HCT116 (cell line): ENCODE measurements around the gene CTRL. TPM values are rescaled to one million over a fixed set of nuclear protein-coding genes. Genes with fewer than 3 reads are reported as not detected.

ENCODE experiments used
- ATAC-seq: fragments of 200-7000 bp; cut with Tn5 transposase; 2 replicates; pipeline ENCODE4 v1.9.1; 2020; ENCODE audit warnings: mild to moderate bottlenecking, moderate library complexity
- BruUV-seq: library from RNA; stranded (reverse); fragments of 400-500 nt; replicated peaks from 2 replicates; lab custom pipeline; 2021; lab: Mats Ljungman, UMichigan
- CTCF ChIA-PET: fragments of 300-600 bp; sonication (Branson Sonifier 250); formaldehyde crosslinking; loops from one replicate; lab custom pipeline; 2021; ENCODE audit warnings: antibody characterized with exemption; lab: Charles Lee
- POLR2A ChIA-PET: fragments of 300-600, 350-600 bp; sonication (Branson Sonifier 250); formaldehyde crosslinking; loops from one replicate; lab custom pipeline; 2021; ENCODE audit warnings: antibody characterized with exemption; lab: Charles Lee
- RAD21 ChIA-PET, 2 experiments: fragments of 300-600 bp; sonication (Branson Sonifier 250); formaldehyde crosslinking; loops; one replicate each; lab custom pipeline; 2023; ENCODE audit warnings: low total read pairs in 2 of 2; ENCODE audit not compliant: uncharacterized antibody in 2 of 2, unreplicated experiment in 2 of 2, low non-redundant PET in 1 of 2; lab: Charles Lee
- DNase-seq: peaks from one replicate; pipeline ENCODE4 v3.0.0-alpha.2; 2010; ENCODE audit warnings: low read depth, low spot score
- H2AFZ ChIP-seq: fragments of 200-600 bp; shearing (Covaris generic), sonication (generic); 2 replicates; pipeline ENCODE4 v1.6.1; 2017; ENCODE audit warnings: low read depth, mixed run types, mixed read lengths, antibody characterized with exemption, low read length; ENCODE audit not compliant: poor library complexity, severe bottlenecking
- H3K27ac ChIP-seq: 2 replicates; pipeline ENCODE4 v1.5.1; 2012; ENCODE audit warnings: low read depth, low read length
- H3K27me3 ChIP-seq: fragments of 200-600 bp; sonication (generic); 2 replicates; pipeline ENCODE4 v1.6.1; 2016; ENCODE audit warnings: mixed run types, low read length, mixed read lengths; ENCODE audit not compliant: insufficient read depth
- H3K36me3 ChIP-seq, 2 experiments: fragments of 200-500 bp in 1 of 2; fragments of 200-600 bp in 1 of 2; sonication (Bioruptor generic) in 1 of 2; sonication (generic) in 1 of 2; 2 replicates each; pipeline versions ENCODE4 v1.5.1 to v1.6.1; 2014 to 2016; ENCODE audit warnings: low read length in 2 of 2, inconsistent platforms in 1 of 2, mixed read lengths in 1 of 2, mixed run types in 1 of 2; ENCODE audit not compliant: insufficient read depth in 2 of 2, control insufficient read depth in 1 of 2
- H3K4me1 ChIP-seq, 2 experiments: fragments of 200-600 bp in 1 of 2; sonication (generic) in 1 of 2; 2 replicates each; pipeline versions ENCODE4 v1.5.1 to v1.6.1; 2012 to 2017; ENCODE audit warnings: low read length in 2 of 2, inconsistent platforms in 1 of 2, mild to moderate bottlenecking in 1 of 2, mixed read lengths in 1 of 2, mixed run types in 1 of 2, moderate library complexity in 1 of 2; ENCODE audit not compliant: insufficient read depth in 2 of 2, control insufficient read depth in 1 of 2
- H3K4me2 ChIP-seq: fragments of 200-600 bp; sonication (generic); 2 replicates; pipeline ENCODE4 v1.6.1; 2017; ENCODE audit warnings: mixed run types, low read length, mixed read lengths
- H3K4me3 ChIP-seq, 2 experiments: fragments of 200-600 bp in 1 of 2; sonication (generic) in 1 of 2; replicated peaks in 1 of 2; 2 replicates each; pipeline ENCODE4 v1.5.1; 2011 to 2016; ENCODE audit warnings: low read length in 2 of 2, control low read depth in 1 of 2, low read depth in 1 of 2, mild to moderate bottlenecking in 1 of 2, mixed read lengths in 1 of 2, mixed run types in 1 of 2
- H3K79me2 ChIP-seq: fragments of 200-600 bp; sonication (generic); 2 replicates; pipeline ENCODE4 v1.6.1; 2017; ENCODE audit warnings: mild to moderate bottlenecking, mixed run types, low read length, moderate library complexity, mixed read lengths; ENCODE audit not compliant: insufficient read depth
- H3K9ac ChIP-seq: fragments of 200-600 bp; sonication (generic); 2 replicates; pipeline ENCODE4 v1.6.1; 2016; ENCODE audit warnings: low read length, mixed read lengths
- H3K9me2 ChIP-seq: fragments of 200-600 bp; sonication (generic), shearing (Covaris generic); 2 replicates; pipeline ENCODE4 v1.6.1; 2017; ENCODE audit warnings: mixed run types, mild to moderate bottlenecking, moderate library complexity; ENCODE audit not compliant: insufficient read depth
- H3K9me3 ChIP-seq, 2 experiments: fragments of 200-500 bp in 1 of 2; fragments of 200-600 bp in 1 of 2; sonication (Bioruptor generic) in 1 of 2; sonication (generic) in 1 of 2; 2 replicates each; pipeline ENCODE4 v1.6.1; 2014 to 2017; ENCODE audit warnings: low read length in 2 of 2, mixed read lengths in 2 of 2, inconsistent platforms in 1 of 2, low read depth in 1 of 2, mild to moderate bottlenecking in 1 of 2, mixed run types in 1 of 2, moderate library complexity in 1 of 2; ENCODE audit not compliant: control insufficient read depth in 1 of 2, insufficient read depth in 1 of 2
- H4K20me1 ChIP-seq: fragments of 200-600 bp; sonication (generic), shearing (Covaris generic); 2 replicates; pipeline ENCODE4 v1.6.1; 2017; ENCODE audit warnings: mixed run types, mild to moderate bottlenecking, moderate library complexity; ENCODE audit not compliant: insufficient read depth
- CBX3 ChIP-seq: IDR thresholded peaks from 2 replicates; pipeline ENCODE4 v1.6.1; 2012; ENCODE audit warnings: low read depth
- CEBPB ChIP-seq: IDR thresholded peaks from 2 replicates; pipeline ENCODE4 v1.6.1; 2012; ENCODE audit warnings: low read depth
- ELF1 ChIP-seq: IDR thresholded peaks from 2 replicates; pipeline ENCODE4 v1.6.1; 2012; ENCODE audit warnings: low read depth, borderline replicate concordance
- EZH2phosphoT487 ChIP-seq: fragments of 200-600 bp; IDR thresholded peaks from 2 replicates; pipeline ENCODE4 v1.6.1; 2018; ENCODE audit warnings: antibody characterized with exemption, borderline replicate concordance
- RAD21 ChIP-seq: IDR thresholded peaks from 2 replicates; pipeline ENCODE4 v1.6.1; 2012; ENCODE audit warnings: low read depth, mild to moderate bottlenecking
- TCF7L2 ChIP-seq: IDR thresholded peaks from 2 replicates; pipeline ENCODE4 v1.7.0; 2011; ENCODE audit warnings: borderline replicate concordance, inconsistent platforms; ENCODE audit not compliant: insufficient read depth, insufficient read length; ENCODE audit errors: extremely low read depth
- ZBTB33 ChIP-seq: IDR thresholded peaks from 2 replicates; pipeline ENCODE4 v1.6.1; 2011; ENCODE audit warnings: mild to moderate bottlenecking, low read length, moderate library complexity; ENCODE audit not compliant: insufficient replicate concordance; ENCODE audit errors: extremely low read depth
- ZFX ChIP-seq: fragments of 450-650 bp; IDR thresholded peaks from 2 replicates; pipeline ENCODE4 v1.6.1; 2017
- ZNF274 ChIP-seq: fragments of 200-500 bp; sonication (Bioruptor generic); IDR thresholded peaks from 2 replicates; pipeline ENCODE4 v1.6.1; 2014; ENCODE audit warnings: mild to moderate bottlenecking, low read depth, low read length, inconsistent platforms
- intact Hi-C: fragments of 100-400 bp; cut with micrococcal nuclease; formaldehyde crosslinking; loops from 2 replicates; pipeline ENCODE4 v1.10.0; 2022
- total RNA-seq: library from RNA; stranded (reverse); gene quantifications from one replicate; pipeline ENCODE4 v1.2.1, GENCODE V29; 2021; ENCODE audit not compliant: unreplicated experiment

The CTRL gene
- total RNA-seq, 1 experiment from 2014 or later: 3.4 TPM

DNA sequence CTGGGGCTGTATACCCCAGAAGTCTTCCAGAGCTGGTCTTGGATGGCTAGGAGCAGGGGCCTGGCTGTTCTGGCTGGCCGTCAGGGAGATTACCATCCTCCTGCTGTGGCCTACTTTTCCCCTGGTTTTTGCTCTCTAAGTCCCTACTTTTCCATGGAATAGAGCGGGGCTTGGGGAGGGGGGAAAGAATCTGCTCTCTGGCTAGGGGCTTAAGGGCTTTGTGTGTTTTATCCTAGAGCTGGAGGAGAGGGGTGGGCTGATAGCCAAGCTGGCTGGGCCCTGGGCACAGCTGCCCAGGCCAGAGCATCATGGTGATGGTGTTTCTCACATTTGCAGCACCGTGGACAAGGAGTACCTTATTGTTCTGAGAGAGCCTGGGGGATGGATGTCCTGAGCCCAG lies 43.3 kb downstream of the CTRL start:
- H3K9ac ChIP-seq: no peak overlapping the region
- no peaks in the 10 kb centered on the region for H3K27me3 ChIP-seq
- no peak overlapping the region for H2AFZ ChIP-seq
- no TSS peak for BruUV-seq
- ChIA-PET CTCF (interaction anchor here (1.2 kb wide), 1 partner anchor 367 kb away, joined by 4 read pairs; no protein-coding TSS in a partner anchor), RAD21 (no interaction called here), POLR2A (no interaction called here)
- DNase-seq (no peak), ATAC-seq (no peak)
- intact Hi-C loops: loop anchor here (10.0 kb wide), 1 partner anchor 336 kb away; no protein-coding TSS in a partner anchor
- no peak overlapping the region for H3K4me2 ChIP-seq
- H3K9me3 ChIP-seq: no peaks in the 10 kb centered on the region
- no peaks in the 10 kb centered on the region for H3K9me2 ChIP-seq
- peaks cover under 1 to 7% of the 10 kb centered on the region in 2 experiments; a peak in 2 of 4 replicates for H3K36me3 ChIP-seq
- TF ChIP-seq CEBPB: no peak
- TF ChIP-seq ZBTB33: no peak
- H3K27ac ChIP-seq: no peak overlapping the region
- H3K79me2 ChIP-seq: peaks cover 2% of the 10 kb centered on the region
- H3K4me1 ChIP-seq: peaks cover 5 to 6% of the 10 kb centered on the region in 2 experiments; a peak in 3 of 4 replicates
- H3K4me3 ChIP-seq: no peak overlapping the region
- H4K20me1 ChIP-seq: peaks cover 3% of the 10 kb centered on the region; the same call in 1 of the 2 replicates

- no peaks in the 10 kb centered on the region for H3K9me3 ChIP-seq
- ChIA-PET RAD21 (no interaction called here), POLR2A (no interaction called here), CTCF (interaction anchor here (1.1 kb wide), 1 partner anchor 42 kb away, joined by 3 read pairs; no protein-coding TSS in a partner anchor)
- peaks cover 11 to 22% of the 10 kb centered on the region in 2 experiments; a peak in 3 of 4 replicates for H3K36me3 ChIP-seq
- TF ChIP-seq EZH2phosphoT487 (no peak), TCF7L2 (no peak), ZNF274 (no peak), RAD21 (no peak), ZFX (no peak), ELF1 (no peak), CBX3 (no peak)
- intact Hi-C loops: loop anchor here (10.0 kb wide), 1 partner anchor 338 kb away; no protein-coding TSS in a partner anchor
- no peak overlapping the region for H2AFZ ChIP-seq
- H3K9me2 ChIP-seq: no peaks in the 10 kb centered on the region
- no TSS peak for BruUV-seq
- H4K20me1 ChIP-seq: peaks cover 3% of the 10 kb centered on the region; the same call in 1 of the 2 replicates
- H3K79me2 ChIP-seq: no peaks in the 10 kb centered on the region
- DNase-seq: no peak
- ATAC-seq: no peak
- no peaks in the 10 kb centered on the region for H3K4me1 ChIP-seq
- no peaks in the 10 kb centered on the region for H3K27me3 ChIP-seq
- H3K9ac ChIP-seq: no peak overlapping the region
- no peak overlapping the region for H3K4me2 ChIP-seq
- H3K27ac ChIP-seq: no peak overlapping the region
- no peak overlapping the region for H3K4me3 ChIP-seq
Observed at GRCh38 chr16:67886387-67886786, 45.3 kb downstream of the CTRL start.
